HG02763 (cell line): Measurements from ENCODE around the gene ADGRG3.

Experiments
- ATAC-seq: cut with Tn5 transposase; IDR thresholded peaks from one replicate; pipeline ENCODE4 v1.9.1; 2021; ENCODE audit warnings: mild to moderate bottlenecking, moderate library complexity; ENCODE audit not compliant: unreplicated experiment

The ADGRG3 gene

DNA sequence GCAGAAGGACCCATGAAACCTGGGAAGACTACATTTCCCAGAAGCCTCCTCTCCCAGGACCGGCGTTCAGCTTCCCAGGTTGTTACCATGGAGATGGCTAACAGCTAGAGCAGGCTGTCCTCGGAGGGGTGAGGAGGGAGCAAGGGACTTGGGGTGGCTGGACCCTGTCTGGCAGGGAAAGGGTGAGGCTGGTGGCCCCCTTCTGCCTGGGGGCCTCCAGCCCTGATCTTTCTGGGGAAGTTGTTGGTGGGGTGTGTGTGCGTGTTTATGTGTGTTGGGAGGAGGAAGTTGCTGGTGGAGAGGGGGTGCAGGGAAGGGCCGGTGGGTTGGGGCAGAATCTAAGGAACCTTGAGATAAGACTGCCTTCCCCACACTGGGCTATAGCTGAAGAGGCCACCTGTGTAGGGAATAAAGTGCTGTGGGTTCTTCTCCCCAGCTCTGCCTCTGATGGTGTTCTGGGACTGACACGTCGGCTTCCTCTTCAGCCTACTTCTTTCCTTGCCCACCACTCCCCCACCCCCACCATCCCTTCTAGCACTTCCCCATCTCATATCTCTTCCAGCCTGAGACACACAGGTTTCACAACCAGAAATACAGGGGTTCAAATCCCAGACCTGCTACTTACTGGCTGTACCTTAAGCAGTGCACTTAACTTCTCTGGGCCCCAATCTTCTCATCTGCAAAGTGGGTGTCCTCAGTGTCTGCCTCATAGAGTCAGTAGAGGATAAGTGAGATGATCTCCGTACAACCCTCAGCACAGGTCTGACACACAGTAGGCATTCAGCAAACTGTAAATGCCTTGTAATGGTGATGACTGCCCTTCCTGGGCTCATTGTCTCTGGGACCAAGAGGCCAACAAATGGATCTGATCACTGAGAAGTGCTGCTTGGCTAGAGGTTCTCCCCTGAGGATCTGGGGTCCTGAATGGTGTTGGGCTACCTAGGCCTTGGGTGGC is 26.9 kb downstream of the ADGRG3 start, which contains the start of gene DRC7:
Gene DRC7, plus strand, starts transcription at position 82 of the 955 bp plus-strand sequence. CDS start 3,144 bp downstream, outside the sequence.
- ATAC-seq: no peak

GRCh38 chr16:57695680-57696069 is 27.6 kb downstream of the ADGRG3 start:
- no peak for ATAC-seq

- ATAC-seq: no peak
Observed at GRCh38 chr16:57696240-57696639, 28.1 kb downstream of the ADGRG3 start.

GRCh38 chr16:57697896-57698537 is 29.9 kb downstream of the ADGRG3 start:
- no peak for ATAC-seq

- ATAC-seq: no peak
Observed at GRCh38 chr16:57698812-57699405, 30.8 kb downstream of the ADGRG3 start.

DNA sequence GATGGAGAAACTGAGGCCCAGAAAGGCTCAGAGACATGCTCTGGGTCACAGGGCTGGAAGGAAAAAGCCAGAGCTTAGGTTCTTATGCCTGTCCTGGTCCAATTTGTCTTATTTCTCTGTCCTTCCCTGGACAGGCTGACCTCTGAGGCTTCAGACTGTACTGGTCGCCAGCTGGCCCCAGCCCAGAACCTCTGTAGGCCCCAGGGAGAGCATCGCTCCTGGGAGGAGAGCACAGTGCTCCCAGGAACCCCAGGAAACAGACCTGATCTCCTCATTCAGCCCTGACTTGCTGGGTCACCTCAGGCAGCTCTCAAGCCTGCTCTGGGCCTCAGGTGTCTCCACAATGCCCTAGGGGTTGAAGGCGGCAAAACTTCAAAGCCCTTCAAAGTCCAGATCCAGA is 31.4 kb downstream of the ADGRG3 start:
- no peak for ATAC-seq

- ATAC-seq: no peak
Observed at GRCh38 chr16:57699899-57700298, 31.8 kb downstream of the ADGRG3 start.

DNA sequence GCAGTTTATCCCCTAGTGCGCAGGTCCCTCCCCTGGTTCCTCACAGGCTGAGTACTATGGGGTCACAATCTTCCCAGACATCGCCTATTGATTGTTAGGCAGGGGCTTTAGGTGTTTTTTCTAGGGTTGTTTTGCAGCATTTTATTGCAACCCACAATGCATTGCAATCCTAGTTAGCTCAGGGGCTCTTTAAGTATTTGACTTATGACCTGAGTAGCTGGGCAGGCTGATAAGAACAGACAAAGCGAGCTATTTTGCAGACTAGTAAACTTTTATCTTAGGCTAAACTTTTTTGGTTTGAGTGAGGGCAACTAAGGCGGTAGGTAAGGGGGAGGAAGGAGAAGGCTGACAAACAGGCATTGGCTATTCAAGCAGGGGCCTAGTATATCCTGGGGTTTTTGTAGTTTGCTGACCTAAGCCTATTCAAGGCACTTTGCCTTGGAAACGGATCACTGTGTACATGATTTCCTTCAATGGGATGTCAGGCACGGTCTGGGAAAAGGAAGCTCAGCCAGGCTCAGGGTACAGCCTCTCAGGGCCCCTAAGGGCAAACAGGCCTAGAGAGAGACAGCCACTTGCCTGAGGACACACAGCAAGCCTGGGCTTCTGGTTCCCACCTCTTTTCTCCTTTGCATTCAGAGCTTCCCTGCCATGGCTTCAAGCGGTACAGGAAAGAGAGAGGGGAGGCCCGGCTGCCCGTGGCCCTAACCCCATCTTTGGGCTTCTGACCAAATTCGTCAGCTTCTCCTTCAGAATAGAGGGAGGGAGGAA is 32.9 kb downstream of the ADGRG3 start:
- ATAC-seq: no peak

DNA sequence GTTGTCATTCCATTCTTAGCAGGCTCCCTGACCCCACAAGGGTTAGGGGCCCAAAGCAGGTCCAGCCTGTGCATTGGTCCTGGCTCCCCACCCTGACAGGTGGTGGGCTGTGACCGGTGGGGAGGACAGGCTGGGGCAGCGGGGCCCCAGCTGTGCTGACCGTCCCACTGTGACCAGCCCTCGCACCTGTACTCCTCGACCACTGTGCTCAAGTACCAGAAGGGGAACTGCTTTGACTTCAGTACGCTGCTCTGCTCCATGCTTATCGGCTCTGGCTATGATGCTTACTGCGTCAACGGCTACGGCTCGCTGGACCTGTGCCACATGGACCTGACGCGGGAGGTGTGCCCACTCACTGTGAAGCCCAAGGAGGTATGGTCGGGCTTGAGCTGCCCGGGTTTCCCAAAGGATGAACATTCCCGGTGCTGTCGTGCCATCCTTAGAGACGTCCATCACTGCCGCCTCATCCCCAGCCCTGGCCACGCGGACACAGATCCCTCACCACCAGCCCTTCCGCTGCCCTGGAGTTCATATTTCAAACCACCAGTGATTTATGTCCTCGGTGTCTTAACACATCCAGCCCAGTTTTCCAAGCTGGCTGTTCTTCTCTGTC is 33.8 kb downstream of the ADGRG3 start:
- no peak for ATAC-seq

GRCh38 chr16:57703416-57704010 is 35.4 kb downstream of the ADGRG3 start:
- ATAC-seq: no peak

- no peak for ATAC-seq
Observed at GRCh38 chr16:57704011-57704904, 36.2 kb downstream of the ADGRG3 start.

DNA sequence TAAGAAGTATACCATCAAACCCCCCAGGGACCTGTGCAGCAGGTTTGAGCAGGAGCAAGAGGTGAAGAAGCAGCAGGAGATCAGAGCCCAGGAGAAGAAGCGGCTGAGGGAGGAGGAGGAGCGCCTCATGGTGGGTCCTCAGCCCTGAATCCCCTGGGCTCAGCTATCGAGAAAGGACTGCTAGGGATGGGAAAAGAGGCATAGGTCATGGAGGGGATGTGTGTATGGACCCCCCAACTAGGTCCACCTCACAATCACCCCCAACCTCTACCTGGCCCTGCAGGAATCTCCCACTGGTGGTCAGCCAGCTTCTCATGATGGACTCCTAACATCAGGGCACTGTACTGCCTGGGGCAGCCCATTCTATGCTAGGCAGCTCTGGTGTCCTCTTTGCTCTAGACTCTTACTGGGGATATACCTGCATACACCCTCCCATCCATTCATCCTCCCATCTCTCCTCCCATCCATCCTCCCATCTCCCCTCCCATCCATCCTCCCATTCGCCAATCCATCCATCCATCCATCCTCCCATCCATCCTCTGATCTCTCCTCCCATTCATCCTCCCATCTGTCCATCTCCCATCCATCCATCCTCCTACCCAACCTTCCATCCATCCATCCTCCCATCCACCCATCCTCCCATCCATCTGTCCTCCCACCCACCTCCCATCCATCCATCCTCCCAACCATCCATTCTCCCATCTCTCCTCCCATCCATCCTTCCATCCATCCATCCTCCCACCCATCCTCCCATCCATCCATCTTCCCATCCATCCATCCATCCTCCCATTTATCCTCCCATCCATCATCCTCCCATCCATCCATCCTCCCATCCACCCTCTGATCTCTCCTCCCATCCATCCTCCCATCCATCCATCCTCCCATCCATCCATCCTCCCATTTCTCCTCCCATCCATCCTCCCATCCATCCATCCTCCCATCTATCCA is 37.1 kb downstream of the ADGRG3 start:
- no peak for ATAC-seq

DNA sequence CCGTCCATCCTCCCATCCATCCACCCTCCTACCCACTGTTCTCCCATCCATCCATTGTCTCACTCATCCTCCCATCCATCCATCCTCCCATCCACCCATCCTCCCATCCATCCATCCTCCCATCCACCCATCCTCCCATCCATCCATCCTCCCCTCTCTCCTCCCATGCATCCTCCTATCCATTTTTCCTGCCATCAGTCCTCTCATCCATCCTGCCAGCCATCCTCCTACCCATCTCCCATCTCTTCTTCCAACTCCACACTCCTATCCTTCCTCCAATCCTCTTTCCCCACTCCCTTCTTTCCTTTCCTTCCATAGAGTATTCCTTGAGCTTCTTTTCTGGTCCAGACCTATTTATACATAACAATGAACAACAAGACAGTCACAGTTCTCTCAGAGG is 38.6 kb downstream of the ADGRG3 start:
- no peak for ATAC-seq

- ATAC-seq: no peak
Observed at GRCh38 chr16:57707331-57707730, 39.2 kb downstream of the ADGRG3 start.

DNA sequence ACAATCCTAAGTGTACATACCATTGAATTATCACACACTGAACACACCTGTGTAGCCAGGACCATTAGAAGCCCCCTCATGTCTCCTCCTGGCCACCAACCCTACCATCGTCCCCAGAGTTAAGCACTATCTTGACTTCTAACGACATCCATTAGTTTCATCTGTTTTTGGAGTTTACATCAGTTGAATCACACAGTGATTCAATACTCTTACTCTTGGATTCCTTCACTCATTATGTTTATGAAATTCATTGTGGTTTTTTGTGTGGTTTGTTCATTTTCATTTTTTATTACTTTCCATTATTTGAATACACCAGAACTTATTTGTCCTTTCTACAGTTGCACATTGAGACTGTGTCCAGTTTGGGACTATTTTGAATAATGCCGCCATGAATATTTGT is 40.1 kb downstream of the ADGRG3 start:
- ATAC-seq: no peak

GRCh38 chr16:57709663-57710062 is 41.6 kb downstream of the ADGRG3 start:
- no peak for ATAC-seq

DNA sequence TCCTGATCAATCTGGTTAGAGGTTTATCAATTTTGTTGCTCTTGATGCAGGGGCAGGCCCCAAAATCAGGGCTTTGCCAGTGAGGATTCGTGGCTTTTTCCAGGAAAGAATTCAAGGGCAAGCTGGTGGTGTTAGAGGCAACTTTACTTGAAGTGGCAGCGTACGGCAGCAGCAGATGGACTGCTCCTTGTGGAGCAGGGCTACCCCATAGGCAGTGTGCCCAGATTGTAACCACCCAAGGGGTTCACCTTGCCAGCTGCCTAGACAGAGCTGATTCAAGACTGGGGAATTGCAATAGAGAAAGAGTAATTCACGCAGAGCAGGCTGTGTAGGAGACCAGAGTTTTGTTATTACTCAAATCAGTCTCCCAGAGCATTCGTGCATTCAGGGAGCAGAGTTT is 43.2 kb downstream of the ADGRG3 start:
- no peak for ATAC-seq

DNA sequence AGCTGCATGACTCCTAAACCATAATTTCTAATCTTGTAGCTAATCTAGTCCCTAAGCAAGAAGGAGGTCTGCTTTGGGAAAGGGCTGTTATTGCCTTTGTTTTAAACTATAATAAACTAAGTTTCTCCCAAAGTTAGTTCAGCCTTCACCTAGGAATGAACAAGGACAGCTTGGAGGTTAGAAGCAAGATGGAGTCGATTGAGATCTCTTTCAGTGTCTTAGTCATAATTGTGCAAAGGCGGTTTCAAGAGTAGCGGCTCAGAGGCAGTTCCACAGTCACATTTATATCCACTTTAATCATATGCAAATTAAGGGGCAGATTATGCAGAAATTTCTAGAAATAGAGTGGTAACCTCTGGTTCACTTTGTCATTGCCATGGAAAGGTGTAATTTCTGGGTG is 43.9 kb downstream of the ADGRG3 start:
- no peak for ATAC-seq
